T-helper 2 cell treated with Interferon-gamma antibody and Interleukin-4, amounts not matched to agents 5 μg/mL and 100 μg/mL, for 36 hours (primary cell): Measurements from ENCODE around the gene WTIP.
"Not testable (repeated sequence)": the region's sequence is repeated elsewhere in the genome, so short reads cannot be mapped to it uniquely, and the experiment has no call there.

ENCODE experiments used
- DNase-seq: peaks from one replicate; pipeline ENCODE4 v3.0.0; 2021; ENCODE audit warnings: low spot score
- H3K27ac Mint-ChIP-seq: one replicate; pipeline ENCODE4 v1.8.0; 2021; ENCODE audit warnings: mild to moderate bottlenecking, mixed read lengths
- H3K27me3 Mint-ChIP-seq: one replicate; pipeline ENCODE4 v1.8.0; 2021; ENCODE audit warnings: low read depth, mixed read lengths
- H3K36me3 Mint-ChIP-seq: one replicate; pipeline ENCODE4 v1.8.0; 2021; ENCODE audit warnings: low read depth, mixed read lengths
- H3K4me1 Mint-ChIP-seq: one replicate; pipeline ENCODE4 v1.8.0; 2021; ENCODE audit warnings: low read depth, mixed read lengths
- H3K4me3 Mint-ChIP-seq: one replicate; pipeline ENCODE4 v1.8.0; 2022; ENCODE audit warnings: mild to moderate bottlenecking, moderate library complexity, mixed read lengths
- H3K9me3 Mint-ChIP-seq: one replicate; pipeline ENCODE4 v1.8.0; 2021; ENCODE audit warnings: mixed read lengths

WTIP gene

DNA sequence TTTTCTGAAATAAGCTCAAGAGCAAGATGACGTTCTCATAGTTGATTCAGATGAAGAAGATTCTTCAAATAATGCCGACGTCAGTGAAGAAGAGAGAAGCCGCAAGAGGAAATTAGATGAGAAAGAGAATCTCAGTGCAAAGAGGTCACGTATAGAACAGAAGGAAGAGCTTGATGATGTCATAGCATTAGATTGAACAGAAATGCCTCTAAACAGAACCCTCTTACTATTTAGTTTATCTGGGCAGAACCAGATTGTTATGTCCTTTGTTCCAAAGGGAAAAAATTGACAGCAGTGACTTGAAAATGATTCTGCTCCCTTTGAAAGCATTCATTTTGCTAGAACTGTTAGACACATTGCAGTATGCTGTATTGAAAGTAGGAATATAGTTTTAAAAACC is 12.5 kb upstream of the WTIP start:
- H3K27ac Mint-ChIP-seq, H3K4me3 Mint-ChIP-seq, H3K9me3 Mint-ChIP-seq, DNase-seq, H3K27me3 Mint-ChIP-seq, H3K4me1 Mint-ChIP-seq: not testable (repeated sequence)
- H3K36me3 Mint-ChIP-seq = peaks cover 59% of the 10 kb centered on the region

DNA sequence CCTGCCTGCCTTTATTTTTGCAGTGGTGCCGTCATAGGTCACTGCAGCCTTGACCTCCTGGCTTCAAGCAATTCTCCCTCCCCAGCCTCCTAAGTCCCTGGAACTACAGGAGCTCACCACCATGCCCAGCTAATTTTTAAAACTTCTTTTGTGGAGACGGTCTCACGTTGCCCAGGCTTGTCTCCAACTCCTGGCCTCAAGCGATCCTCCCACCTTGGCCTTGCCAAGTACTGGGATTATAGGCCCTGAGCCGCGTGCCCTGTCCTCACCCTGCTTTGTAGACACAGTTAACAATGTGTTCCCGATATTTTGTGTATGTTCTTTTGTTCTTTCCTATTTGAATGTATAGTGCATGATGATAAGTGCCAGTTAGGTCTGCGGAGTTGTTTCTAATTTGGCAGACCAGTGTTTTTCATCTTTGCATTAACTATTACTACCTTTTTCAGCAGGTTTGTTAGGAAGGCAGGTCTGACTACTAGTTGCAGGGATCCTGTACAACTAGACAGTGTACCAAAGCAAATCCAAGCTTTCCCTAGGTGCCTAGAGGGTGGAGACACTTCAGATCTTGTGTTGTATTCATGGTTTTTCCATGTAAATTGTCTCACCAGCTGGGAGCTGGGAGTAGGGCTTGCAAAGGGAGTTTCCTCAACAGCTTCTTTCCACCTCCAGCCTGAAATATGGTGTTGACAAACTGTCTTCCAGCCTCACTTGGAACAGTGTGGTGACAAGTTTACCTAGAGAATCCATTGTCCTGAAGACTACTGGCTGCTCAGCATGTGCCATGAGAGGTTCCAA is 9.5 kb upstream of the WTIP start:
- no peak overlapping the region for H3K27ac Mint-ChIP-seq

GRCh38 chr19:34474233-34474989 is 7.1 kb upstream of the WTIP start:
- Mint-ChIP-seq H3K9me3 (no peaks in the 10 kb centered on the region), H3K4me1 (peaks cover 3% of the 10 kb centered on the region), H3K36me3 (peaks cover 28% of the 10 kb centered on the region), H3K4me3 (no peak overlapping the region), H3K27ac (no peak overlapping the region), H3K27me3 (peaks cover 9% of the 10 kb centered on the region)
- DNase-seq = no peak

More for the DNA sequence above, 9.5 kb upstream of the WTIP start:
- Mint-ChIP-seq H3K4me1 (peaks cover 3% of the 10 kb centered on the region), H3K36me3 (peaks cover 44% of the 10 kb centered on the region), H3K27me3 (no peaks in the 10 kb centered on the region), H3K9me3 (no peaks in the 10 kb centered on the region), H3K4me3 (no peak overlapping the region)
- no peak for DNase-seq

- DNase-seq = peak; percentile 36
- peaks cover 3% of the 10 kb centered on the region for H3K4me1 Mint-ChIP-seq
- peaks cover 24% of the 10 kb centered on the region for H3K36me3 Mint-ChIP-seq
- H3K27me3 Mint-ChIP-seq = peaks cover 15% of the 10 kb centered on the region
- no peak overlapping the region for H3K27ac Mint-ChIP-seq
- H3K9me3 Mint-ChIP-seq = no peaks in the 10 kb centered on the region
- H3K4me3 Mint-ChIP-seq = no peak overlapping the region
Observed at GRCh38 chr19:34475026-34475974, 6.3 kb upstream of the WTIP start.

- no peak for DNase-seq
- H3K4me1 Mint-ChIP-seq = peaks cover 3% of the 10 kb centered on the region
Observed at GRCh38 chr19:34475975-34476594, 5.5 kb upstream of the WTIP start.

DNA sequence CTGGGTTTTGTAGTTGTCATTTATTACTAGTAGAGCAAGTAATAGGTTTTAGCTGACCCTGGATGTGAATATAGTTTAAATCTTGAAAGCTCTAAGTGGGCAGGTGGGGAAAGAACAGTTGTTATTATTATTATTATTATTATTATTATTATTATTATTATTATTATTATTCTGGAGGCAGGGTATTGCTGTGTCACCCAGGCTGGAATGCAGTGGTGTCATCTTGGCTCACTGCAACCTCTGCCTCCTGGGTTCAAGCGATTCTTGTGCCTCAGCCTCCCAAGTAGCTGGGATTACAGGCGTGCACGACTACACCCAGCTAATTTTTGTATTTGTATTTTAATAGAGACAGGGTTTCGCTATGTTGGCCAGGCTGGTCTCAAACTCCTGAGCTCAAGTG is 3.1 kb upstream of the WTIP start:
- H3K27ac Mint-ChIP-seq, H3K4me1 Mint-ChIP-seq, H3K36me3 Mint-ChIP-seq, H3K9me3 Mint-ChIP-seq, H3K4me3 Mint-ChIP-seq, DNase-seq: not testable (repeated sequence)
- peaks cover 32% of the 10 kb centered on the region for H3K27me3 Mint-ChIP-seq

More at GRCh38 chr19:34475975-34476594, 5.5 kb upstream of the WTIP start:
- no peak overlapping the region for H3K4me3 Mint-ChIP-seq
- peaks cover 22% of the 10 kb centered on the region for H3K27me3 Mint-ChIP-seq
- H3K36me3 Mint-ChIP-seq = peaks cover 23% of the 10 kb centered on the region
- no peak overlapping the region for H3K27ac Mint-ChIP-seq
- no peaks in the 10 kb centered on the region for H3K9me3 Mint-ChIP-seq

DNA sequence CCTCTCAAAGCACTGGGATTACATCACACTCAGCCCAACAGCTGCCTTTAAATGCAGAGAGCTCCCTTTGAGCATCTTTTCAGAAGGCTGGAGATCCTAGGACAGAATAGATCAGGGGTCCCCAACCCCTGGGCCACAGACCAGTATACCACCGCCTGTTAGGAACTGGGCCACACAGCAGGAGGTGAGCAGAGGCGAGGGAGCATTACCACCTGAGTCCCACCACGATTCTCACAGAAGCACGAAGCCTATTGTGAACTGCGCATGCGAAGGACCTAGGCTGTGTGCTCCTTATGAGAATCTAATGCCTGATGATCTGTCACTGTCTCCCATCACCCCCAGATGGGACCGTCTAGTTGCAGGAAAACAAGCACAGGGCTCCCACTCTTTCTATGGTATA is 2.2 kb upstream of the WTIP start:
- Mint-ChIP-seq H3K36me3 (peaks cover 1% of the 10 kb centered on the region), H3K9me3 (no peaks in the 10 kb centered on the region), H3K27me3 (peaks cover 39% of the 10 kb centered on the region), H3K4me1 (no peaks in the 10 kb centered on the region), H3K4me3 (no peak overlapping the region), H3K27ac (no peak overlapping the region)
- DNase-seq = no peak

DNA sequence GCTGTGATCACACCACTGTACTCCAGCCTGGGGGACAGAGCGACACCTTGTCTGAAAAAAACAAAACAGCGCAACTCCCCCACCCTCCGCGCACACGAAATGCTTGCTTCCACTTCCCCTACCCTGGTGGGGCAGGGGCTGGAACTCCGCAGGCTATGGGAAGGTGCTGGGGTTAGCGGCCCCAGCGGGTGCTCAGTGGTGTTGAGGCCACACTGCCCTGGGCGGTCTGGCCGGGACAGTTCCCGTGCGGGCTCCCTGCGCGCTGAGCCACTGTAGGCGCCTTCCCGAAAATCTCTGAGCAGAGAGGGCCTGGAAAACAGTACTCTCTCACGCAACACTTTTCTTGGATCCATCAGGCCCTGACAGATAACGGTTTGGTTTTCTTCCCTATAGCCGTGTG is 1.1 kb upstream of the WTIP start:
- H3K4me3 Mint-ChIP-seq = no peak overlapping the region
- peaks cover 41% of the 10 kb centered on the region for H3K27me3 Mint-ChIP-seq
- H3K9me3 Mint-ChIP-seq = no peaks in the 10 kb centered on the region

DNA sequence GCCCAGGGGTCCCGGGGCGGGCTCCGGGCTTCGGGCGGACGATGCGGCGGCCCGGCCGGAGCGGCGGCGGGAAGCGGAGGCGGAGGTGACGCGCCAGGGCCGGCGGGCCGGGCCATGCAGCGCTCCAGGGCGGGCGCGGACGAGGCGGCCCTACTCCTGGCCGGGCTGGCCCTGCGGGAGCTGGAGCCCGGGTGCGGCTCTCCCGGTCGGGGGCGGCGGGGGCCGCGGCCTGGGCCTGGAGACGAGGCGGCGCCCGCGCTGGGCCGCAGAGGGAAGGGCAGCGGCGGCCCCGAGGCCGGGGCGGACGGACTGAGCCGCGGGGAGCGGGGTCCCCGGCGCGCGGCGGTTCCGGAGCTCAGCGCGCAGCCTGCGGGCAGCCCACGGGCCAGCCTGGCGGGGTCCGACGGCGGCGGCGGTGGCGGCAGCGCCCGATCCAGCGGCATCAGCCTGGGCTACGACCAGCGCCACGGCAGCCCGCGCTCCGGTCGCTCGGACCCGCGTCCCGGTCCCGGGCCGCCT is 362 bp downstream of the WTIP start:
- Mint-ChIP-seq H3K36me3 (no peaks in the 10 kb centered on the region), H3K27ac (no peak overlapping the region), H3K4me3 (no peak overlapping the region), H3K4me1 (no peaks in the 10 kb centered on the region), H3K9me3 (no peaks in the 10 kb centered on the region), H3K27me3 (peaks cover 47% of the 10 kb centered on the region)
- DNase-seq = no peak

More for the DNA sequence above, 1.1 kb upstream of the WTIP start:
- H3K27ac Mint-ChIP-seq = no peak overlapping the region
- no peak for DNase-seq
- H3K36me3 Mint-ChIP-seq = no peaks in the 10 kb centered on the region
- H3K4me1 Mint-ChIP-seq = no peaks in the 10 kb centered on the region

GRCh38 chr19:34482380-34483250 is 1.1 kb downstream of the WTIP start:
- Mint-ChIP-seq H3K27ac (no peak overlapping the region), H3K4me1 (no peaks in the 10 kb centered on the region), H3K36me3 (no peaks in the 10 kb centered on the region), H3K9me3 (no peaks in the 10 kb centered on the region), H3K4me3 (peak overlapping the region; percentile 42), H3K27me3 (peaks cover 49% of the 10 kb centered on the region)
- DNase-seq = no peak

DNA sequence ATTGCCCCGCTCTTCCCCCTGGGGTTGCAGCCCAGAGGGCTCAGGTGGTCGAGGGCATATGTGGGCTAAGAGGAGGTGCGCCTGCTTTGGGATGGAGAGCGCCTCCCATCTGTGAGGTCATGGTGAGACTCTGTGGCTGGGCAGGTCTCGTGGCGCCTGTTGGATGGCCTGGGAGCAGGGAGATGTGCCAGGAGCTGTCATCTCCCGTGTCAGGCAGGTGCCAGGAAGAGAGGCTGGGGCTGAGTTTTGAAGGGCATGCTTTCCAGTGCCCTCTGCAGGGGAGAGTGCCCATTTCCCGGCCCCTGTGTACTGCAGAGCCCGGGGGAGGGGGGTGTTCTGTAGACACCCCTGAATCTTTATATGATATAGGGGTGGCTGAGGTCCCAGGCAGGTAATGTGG is 2.8 kb downstream of the WTIP start:
- no peaks in the 10 kb centered on the region for H3K4me1 Mint-ChIP-seq
- no peak for DNase-seq
- H3K27me3 Mint-ChIP-seq = peaks cover 43% of the 10 kb centered on the region
- H3K27ac Mint-ChIP-seq = no peak overlapping the region
- no peaks in the 10 kb centered on the region for H3K9me3 Mint-ChIP-seq
- no peak overlapping the region for H3K4me3 Mint-ChIP-seq
- H3K36me3 Mint-ChIP-seq = no peaks in the 10 kb centered on the region

DNA sequence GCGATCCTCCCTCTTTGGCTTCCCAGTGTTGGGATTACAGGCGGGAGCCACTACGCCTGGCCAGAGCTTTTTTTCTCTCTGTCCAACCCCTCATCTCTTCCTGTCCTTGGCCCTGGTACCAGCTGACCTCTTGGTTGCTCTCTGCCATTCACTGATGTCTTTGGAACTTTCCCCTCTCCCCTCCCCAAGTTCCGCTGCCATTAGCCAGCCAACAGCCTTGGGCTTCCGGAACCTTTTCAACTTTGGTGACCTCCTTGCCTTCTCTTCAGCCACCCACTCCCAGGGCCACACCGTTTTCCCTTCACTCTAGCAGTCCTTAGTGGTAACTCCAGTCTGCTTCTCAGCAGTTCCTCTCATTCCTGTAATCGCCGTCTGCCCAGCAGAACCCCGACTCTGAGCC is 4.3 kb downstream of the WTIP start:
- Mint-ChIP-seq H3K36me3 (no peaks in the 10 kb centered on the region), H3K27ac (no peak overlapping the region), H3K4me1 (no peaks in the 10 kb centered on the region), H3K27me3 (peaks cover 30% of the 10 kb centered on the region), H3K4me3 (no peak overlapping the region), H3K9me3 (no peaks in the 10 kb centered on the region)
- no peak for DNase-seq
